HG02763 (cell line): ENCODE results near the gene GNA12.
"Not testable (repeated sequence)": the region's sequence is repeated elsewhere in the genome, so short reads cannot be mapped to it uniquely, and the experiment has no call there.

Source experiments
- ATAC-seq: cut with Tn5 transposase; IDR thresholded peaks from one replicate; pipeline ENCODE4 v1.9.1; 2021; ENCODE audit warnings: mild to moderate bottlenecking, moderate library complexity; ENCODE audit not compliant: unreplicated experiment

Gene GNA12

DNA sequence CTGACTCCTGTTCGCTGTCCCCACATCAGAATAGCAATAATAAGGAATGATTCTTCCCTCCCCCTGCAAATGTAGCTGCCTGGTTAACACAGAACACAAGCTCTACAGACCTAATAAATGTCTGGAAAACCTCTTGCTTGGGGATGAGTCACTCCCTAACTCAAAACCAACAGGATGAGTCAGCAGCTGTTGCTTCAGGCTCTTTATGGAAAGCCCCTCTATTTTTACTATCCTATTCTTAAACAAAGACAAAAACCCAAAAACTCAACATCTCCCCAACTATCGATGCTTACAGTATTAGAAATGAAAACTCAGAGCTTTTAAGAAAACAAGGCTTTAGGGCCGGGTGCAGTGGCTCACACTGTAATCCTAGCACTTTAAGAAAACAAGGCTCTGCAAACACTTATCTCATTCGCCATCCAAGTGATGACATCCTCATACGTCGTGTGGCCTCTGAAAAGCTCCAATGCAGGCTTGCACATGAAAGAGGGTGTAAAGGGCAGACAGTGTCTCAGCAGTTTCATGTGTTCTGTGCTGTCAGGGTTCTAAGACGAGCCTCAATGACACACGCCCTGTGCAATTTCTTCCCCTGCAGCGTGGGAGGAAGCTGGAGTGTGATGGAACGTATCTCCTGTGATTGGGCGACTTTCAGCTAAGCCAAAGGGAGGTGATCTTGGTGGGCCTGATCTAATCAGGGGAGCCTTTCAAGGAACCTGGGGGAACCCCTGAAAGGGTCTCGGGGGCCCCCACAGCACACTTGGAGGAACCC is 86.0 kb downstream of the GNA12 start:
- peak; percentile 68 for ATAC-seq

DNA sequence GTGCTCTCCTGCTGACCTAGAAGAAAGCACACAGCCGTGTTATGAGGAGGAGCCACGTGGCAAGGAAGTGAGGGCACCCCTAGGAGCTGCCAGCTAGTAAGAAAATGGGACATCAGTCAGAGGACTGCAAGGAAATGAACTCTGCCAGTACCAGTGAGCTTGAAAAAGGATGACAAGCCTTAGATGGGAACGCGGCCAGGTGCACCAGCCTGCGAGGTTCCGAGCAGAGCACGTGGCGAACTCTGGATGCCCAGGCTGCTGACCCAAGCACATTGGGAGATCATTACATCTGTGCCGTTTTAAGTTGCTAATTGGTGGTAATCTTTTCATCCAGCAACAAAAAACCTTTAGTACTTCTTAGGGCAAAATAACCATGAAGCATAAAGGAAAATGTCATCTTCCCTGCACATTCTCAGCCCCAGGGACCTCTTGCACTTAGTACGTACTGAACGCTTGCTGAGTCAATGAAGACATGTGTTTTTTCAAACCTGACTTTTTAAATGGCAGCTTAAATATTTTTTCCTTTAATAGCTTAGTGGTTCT is 86.7 kb downstream of the GNA12 start:
- ATAC-seq: no peak

DNA sequence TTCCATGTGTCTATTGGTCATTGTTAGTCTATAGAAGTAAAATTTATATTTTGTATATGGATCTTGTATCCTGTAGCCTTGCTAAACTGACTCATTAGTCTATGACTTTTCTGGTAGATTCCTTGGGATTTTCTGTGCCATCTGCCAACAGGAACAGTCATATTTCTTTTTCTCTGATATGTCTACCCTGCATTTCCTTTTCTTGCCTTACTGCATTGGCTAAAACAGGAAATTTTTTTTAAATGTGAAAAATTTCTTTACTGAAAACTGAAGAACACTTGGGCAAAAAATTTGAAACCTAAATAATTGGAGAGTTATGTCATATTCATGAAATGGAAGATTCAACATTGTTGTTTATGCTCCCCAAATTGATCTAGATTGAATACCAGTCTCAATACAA is 88.6 kb downstream of the GNA12 start:
- no peak for ATAC-seq

- no peak for ATAC-seq
These were observed 89.2 kb downstream of the GNA12 start for GRCh38 chr7:2754912-2755311.

DNA sequence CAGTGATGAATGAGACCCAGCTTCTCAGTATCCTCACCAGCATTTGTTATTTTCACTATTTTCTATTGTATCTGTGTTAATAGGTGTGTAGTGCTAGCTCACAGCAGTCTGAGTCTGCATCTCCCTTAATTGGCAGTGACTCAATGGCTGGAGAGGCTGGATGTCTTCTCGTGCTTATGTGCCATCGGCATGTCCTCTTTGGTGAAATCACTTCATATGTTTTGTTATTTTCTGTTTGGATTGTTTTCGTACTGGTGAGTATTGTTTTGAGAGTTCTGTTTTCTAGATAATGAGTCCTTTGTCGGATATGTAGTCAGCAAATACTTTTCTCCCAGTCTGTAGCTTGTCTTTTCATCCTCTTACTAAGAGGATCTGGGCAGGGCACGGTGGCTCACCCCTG is 90.0 kb downstream of the GNA12 start:
- ATAC-seq: no peak

DNA sequence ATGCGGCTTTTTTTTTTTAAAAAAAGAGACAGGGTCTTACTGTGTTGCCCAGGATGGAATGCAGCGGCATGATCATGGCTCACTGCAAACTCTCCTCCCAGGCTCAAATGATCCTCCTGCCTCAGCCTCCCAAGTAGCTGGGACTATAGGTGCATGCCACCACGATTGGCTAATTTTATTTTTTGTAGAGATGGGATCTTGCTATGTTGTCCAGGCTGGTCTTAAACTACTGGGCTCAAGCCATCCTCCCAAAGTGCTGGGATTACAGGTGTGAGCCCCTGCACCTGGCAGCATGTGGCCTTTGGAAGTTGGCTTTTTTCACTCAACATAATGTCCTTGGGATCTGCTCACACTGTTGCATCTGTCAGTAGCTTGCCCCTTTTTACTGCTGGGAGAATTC is 91.0 kb downstream of the GNA12 start:
- no peak for ATAC-seq

GRCh38 chr7:2751086-2751485 is 93.0 kb downstream of the GNA12 start:
- ATAC-seq: no peak

DNA sequence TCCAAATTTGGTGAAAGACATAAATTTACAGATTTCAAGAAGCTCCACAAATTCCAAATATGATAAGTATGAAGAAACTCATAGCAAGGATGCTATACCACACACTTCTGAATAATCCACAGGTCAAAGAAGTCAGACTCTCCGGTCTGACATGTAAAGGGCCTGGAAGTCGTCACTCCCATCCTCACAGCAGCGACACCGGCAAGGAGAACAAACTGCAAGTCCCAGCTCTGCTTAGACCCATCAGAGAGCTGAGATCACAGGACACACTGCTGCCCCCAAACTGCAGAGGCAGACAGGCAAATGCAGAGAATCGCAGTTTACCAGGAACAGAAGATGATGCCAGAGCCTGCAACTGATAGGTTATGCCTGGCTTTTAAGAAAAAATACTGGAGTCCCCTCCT is 94.1 kb downstream of the GNA12 start:
- ATAC-seq: no peak

DNA sequence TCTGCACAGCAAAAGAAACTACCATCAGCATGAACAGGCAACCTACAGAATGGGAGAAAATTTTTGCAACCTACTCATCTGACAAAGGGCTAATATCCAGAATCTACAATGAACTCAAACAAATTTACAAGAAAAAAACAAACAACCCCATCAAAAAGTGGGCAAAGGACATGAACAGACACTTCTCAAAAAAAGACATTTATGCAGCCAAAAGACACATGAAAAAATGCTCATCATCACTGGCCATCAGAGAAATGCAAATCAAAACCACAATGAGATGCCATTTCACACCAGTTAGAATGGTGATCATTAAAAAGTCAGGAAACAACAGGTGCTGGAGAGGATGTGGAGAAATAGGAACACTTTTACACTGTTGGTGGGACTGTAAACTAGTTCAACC is 95.4 kb downstream of the GNA12 start:
- not testable (repeated sequence) for ATAC-seq

DNA sequence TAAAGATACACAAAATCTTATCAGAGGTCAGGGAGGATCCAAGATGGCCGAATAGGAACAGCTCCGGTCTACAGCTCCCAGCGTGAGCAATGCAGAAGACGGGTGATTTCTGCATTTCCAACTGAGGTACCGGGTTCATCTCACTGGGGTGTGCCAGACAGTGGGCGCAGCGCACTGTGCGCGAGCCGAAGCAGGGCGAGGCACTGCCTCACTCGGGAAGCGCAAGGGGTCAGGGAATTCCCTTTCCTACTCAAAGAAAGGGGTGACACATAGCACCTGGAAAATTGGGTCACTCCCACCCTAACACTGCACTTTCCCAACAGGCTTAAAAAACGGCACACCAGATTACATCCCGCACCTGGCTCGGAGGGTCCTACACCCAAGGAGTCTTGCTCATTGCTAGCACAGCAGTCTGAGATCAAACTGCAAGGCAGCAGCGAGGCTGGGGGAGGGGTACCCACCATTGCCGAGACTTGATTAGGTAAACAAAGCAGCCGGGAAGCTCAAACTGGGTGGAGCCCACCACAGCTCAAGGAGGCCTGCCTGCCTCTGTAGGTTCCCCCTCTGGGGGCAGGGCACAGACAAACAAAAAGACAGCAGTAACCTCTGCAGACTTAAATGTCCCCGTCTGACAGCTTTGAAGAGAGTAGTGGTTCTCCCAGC is 100.5 kb downstream of the GNA12 start:
- ATAC-seq: not testable (repeated sequence)

DNA sequence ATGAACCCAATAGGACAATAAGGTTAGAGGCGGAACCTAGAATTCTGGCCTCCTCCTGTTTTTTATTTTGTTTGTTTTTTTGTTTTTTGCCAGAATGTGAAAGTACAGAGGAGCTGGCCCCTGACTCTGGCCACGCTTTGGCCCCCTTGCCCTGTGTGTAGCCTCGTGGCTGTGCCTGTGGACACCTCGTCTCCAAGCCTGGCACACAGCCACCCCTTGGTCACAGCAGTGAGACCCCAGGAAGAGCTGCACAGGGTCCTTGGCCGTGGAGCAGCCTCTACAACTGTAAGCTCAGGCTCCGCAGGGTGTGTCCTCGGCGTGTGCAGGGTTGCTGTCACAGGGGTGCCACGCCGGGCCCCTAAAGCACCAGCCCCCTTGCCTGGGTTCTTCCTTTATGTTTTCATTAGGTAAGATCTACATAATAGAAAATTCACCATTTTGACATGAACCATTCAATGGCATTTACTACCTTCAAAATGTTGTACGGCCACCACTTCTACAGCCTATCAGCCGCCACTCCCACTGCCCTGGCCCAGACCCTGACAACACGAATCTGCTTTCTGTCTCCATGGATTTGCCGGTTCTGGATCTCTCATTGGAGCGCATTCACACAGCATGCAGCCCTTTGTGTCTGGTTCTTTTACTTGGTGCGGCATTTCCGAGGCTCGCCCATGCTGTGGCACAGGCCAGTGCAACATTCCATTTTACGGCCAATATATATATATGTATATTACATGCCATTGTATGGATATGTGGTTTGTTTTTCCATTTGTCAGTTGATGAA is 105.2 kb downstream of the GNA12 start:
- ATAC-seq: no peak

DNA sequence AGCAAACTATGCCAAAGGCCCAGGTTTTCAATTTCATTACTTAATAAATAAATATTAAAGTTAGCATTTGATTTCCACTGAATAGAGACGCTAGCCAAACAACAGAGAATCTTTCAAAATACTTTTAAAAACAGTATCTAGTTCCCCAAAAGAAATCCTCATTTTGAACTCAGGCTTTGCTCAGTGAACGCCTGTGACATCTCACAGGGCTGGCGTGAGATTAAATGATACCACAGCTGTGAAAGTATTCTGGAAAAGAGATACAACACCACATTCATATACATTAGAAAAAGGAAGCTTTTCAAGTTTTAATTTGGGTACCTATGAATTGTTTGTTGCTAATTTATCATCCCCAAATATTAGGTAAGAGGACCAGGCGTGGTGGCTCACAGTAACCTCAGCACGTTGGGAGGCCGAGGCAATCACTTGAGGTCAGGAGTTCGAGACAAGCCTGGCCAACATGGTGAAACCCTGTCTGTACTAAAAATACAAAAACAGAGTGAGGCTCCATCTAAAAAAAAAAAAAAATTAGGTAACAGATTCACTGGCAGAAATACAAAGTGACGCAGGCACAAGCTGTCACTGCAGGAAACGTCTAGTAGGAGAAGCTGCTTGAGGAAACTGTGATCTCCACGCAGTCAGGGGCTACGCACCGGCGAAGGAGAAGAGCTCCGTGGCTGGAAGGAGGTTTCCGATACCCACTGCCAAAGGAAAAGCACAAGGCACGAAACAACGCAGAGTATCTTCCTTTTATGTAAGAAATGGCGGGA is 106.2 kb downstream of the GNA12 start:
- no peak for ATAC-seq

- ATAC-seq: not testable (repeated sequence)
These were observed 106.9 kb downstream of the GNA12 start for GRCh38 chr7:2737005-2737743.

DNA sequence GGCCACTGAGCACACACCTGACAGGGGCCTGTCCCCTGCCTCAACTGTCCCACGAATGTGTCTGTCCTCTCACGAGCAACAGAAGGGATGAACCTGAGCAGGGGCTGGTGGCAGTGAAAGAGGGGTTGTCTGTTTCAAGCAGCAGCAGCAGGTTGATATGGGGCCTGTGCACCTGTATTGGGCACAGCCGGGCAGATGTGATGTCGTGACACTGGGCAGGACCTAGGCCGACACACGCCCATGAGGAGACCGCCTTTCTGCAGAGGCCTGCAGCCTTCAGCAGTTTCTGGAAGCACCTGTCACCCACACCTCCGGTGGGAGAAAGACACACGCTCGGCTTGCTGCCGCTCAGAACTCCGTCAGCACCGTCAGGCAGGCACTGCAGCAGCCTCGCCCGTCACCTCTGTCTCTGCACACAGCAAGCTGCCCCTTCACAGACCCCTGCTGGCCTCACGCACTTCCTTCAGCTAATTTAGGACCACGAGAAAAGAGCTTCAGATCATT is 107.6 kb downstream of the GNA12 start:
- ATAC-seq: no peak

GRCh38 chr7:2735744-2736143 is 108.4 kb downstream of the GNA12 start:
- ATAC-seq: no peak

GRCh38 chr7:2734751-2735571 is 109.1 kb downstream of the GNA12 start:
- ATAC-seq: no peak

GRCh38 chr7:2734084-2734686 is 109.9 kb downstream of the GNA12 start:
- ATAC-seq: no peak

DNA sequence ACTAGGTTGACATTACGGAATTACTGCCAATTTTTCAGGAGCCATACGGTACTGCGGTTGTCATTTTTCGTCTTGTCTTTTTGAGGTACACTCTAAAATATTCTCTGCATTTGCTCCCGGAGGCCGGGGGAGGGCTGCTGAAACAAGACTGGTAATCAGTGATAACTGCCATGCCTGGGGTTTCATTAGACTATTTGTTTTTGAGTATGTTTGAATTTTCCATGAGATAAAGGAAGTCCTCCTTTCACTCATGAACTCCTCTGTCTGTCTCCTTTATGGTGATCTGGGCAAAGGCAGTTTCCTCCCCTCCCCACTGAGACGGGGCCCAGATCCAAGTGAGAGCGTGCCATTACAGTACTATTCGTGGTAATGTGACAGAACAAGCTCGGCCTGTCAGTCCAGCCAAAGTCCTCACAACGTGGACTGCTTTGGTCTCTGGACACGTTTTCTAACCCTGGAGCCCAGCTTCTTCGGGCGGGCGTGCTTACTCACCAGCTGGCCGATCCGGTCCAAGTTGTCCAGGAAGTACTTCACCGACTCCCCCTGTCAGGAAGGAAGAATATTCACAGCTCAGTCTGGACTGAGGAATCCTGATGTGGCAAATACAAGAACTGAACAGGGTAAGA is 111.0 kb downstream of the GNA12 start:
- ATAC-seq: no peak
